GM12892 (cell line): ENCODE measurements around the gene CELF2.

Source experiments
- POLR2A ChIP-seq: IDR thresholded peaks from 2 replicates; pipeline ENCODE4 v1.6.1; 2011; ENCODE audit warnings: low read depth, low read length, control low read depth
- TAF1 ChIP-seq: IDR thresholded peaks from 2 replicates; pipeline ENCODE4 v1.6.1; 2011; ENCODE audit warnings: low read depth, mild to moderate bottlenecking, control low read depth, low read length, borderline replicate concordance

DNA sequence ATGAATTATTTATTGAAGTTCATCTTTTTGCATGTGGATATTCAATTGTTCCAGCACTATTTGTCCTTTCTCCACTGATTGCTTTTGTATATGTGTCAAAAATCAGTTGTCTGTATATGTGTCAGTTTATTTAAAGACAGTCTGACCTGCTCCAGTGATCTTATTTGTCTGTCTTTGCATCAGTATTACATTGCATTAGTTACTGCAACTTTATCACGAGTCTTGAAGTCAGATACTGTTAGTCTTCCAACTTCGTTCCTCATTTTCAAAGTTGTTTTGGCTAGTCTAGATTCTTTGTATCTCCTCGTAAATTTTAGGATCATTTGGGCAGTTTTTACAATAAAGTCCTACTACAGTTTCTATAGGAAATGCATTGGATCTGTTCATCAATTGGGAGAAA is 166.4 kb downstream of the CELF2 start:
- no peak for TF ChIP-seq POLR2A
- TF ChIP-seq TAF1: no peak
